Neural progenitor cell (in vitro differentiated cells): ENCODE data around the gene GALNT2. TPM values are rescaled to one million over a fixed set of nuclear protein-coding genes. Genes with fewer than 3 reads are reported as not detected.

ENCODE experiments used
- DNase-seq: peaks from one replicate; pipeline ENCODE4 v3.0.0-alpha.2; 2016; ENCODE audit warnings: low spot score
- H2AFZ ChIP-seq: fragments of 200-600 bp; sonication (generic); replicated peaks from 2 replicates; pipeline ENCODE4 v1.6.1; 2016; ENCODE audit warnings: antibody characterized with exemption
- H3F3A ChIP-seq: fragments of 200-600 bp; sonication (generic); 2 replicates; pipeline ENCODE4 v1.6.1; 2016; ENCODE audit warnings: antibody characterized with exemption, low read depth
- H3K27ac ChIP-seq: fragments of 200-600 bp; sonication (generic); 2 replicates; pipeline ENCODE4 v1.5.1; 2016; ENCODE audit warnings: mild to moderate bottlenecking
- H3K27me3 ChIP-seq: fragments of 200-600 bp; sonication (generic); 2 replicates; pipeline ENCODE4 v1.6.1; 2016; ENCODE audit warnings: mild to moderate bottlenecking, moderate library complexity
- H3K36me3 ChIP-seq: fragments of 200-600 bp; sonication (generic); 2 replicates; pipeline ENCODE4 v1.5.1; 2016
- H3K4me1 ChIP-seq: fragments of 200-600 bp; sonication (generic); 2 replicates; pipeline ENCODE4 v1.6.1; 2016; ENCODE audit warnings: mixed run types
- H3K4me2 ChIP-seq: fragments of 200-600 bp; sonication (generic); 2 replicates; pipeline ENCODE4 v1.6.1; 2016
- H3K4me3 ChIP-seq: fragments of 200-600 bp; sonication (generic); 2 replicates; pipeline ENCODE4 v1.5.1; 2016
- H3K79me2 ChIP-seq: fragments of 200-600 bp; sonication (generic); 2 replicates; pipeline ENCODE4 v1.6.1; 2016; ENCODE audit warnings: low read depth
- H3K9ac ChIP-seq: fragments of 200-600 bp; sonication (generic); 2 replicates; pipeline ENCODE4 v1.6.1; 2016
- H3K9me3 ChIP-seq: fragments of 200-600 bp; sonication (generic); 2 replicates; pipeline ENCODE4 v1.5.1; 2016; ENCODE audit warnings: low read depth
- H4K20me1 ChIP-seq: fragments of 200-600 bp; sonication (generic); 2 replicates; pipeline ENCODE4 v1.6.1; 2016; ENCODE audit warnings: low read depth
- H3K27ac Mint-ChIP-seq: 3 replicates; pipeline ENCODE4 v1.8.0; 2021; ENCODE audit warnings: mixed read lengths
- H3K27me3 Mint-ChIP-seq: 2 replicates; pipeline ENCODE4 v1.8.0; 2022; ENCODE audit warnings: low read depth, mild to moderate bottlenecking, inconsistent platforms, moderate library complexity, mixed read lengths; ENCODE audit not compliant: insufficient read depth
- H3K36me3 Mint-ChIP-seq: 3 replicates; pipeline ENCODE4 v1.8.0; 2021; ENCODE audit warnings: mixed read lengths
- H3K4me1 Mint-ChIP-seq: 3 replicates; pipeline ENCODE4 v1.8.0; 2021; ENCODE audit warnings: mixed read lengths
- H3K4me3 Mint-ChIP-seq: 3 replicates; pipeline ENCODE4 v1.8.0; 2021; ENCODE audit warnings: mild to moderate bottlenecking, moderate library complexity, mixed read lengths
- H3K9me3 Mint-ChIP-seq: 3 replicates; pipeline ENCODE4 v1.8.0; 2020; ENCODE audit warnings: mixed read lengths
- CTCF ChIP-seq: fragments of 200-600 bp; sonication (generic); IDR thresholded peaks from 2 replicates; pipeline ENCODE4 v1.5.1; 2017; ENCODE audit warnings: antibody characterized with exemption, mild to moderate bottlenecking
- EZH2 ChIP-seq: fragments of 200-600 bp; sonication (generic); IDR thresholded peaks from 2 replicates; pipeline ENCODE4 v1.6.1; 2017; ENCODE audit warnings: antibody characterized with exemption, mild to moderate bottlenecking, moderate library complexity
- EZH2phosphoT487 ChIP-seq: fragments of 200-600 bp; sonication (generic); IDR thresholded peaks from 2 replicates; pipeline ENCODE4 v1.6.1; 2017; ENCODE audit warnings: antibody characterized with exemption
- total RNA-seq: library from RNA; depleted of rRNA; stranded (reverse); fragments of >200 nt; gene quantifications from 2 replicates; pipeline ENCODE4 v1.2.3, GENCODE V29; 2015; ENCODE audit warnings: low replicate concordance

The GALNT2 gene
- total RNA-seq, 1 donor from 2014 or later = 37.6 TPM

GRCh38 chr1:230278376-230278775, 211.3 kb downstream of the GALNT2 start:
- H3K4me3 ChIP-seq = no peak overlapping the region
- no peaks in the 10 kb centered on the region for H3K9me3 ChIP-seq
- TF ChIP-seq CTCF (no peak), EZH2phosphoT487 (no peak), EZH2 (no peak)
- H3K27ac ChIP-seq = no peak overlapping the region
- no peaks in the 10 kb centered on the region for H3K79me2 ChIP-seq
- H3K27me3 ChIP-seq = no peaks in the 10 kb centered on the region
- Mint-ChIP-seq H3K27ac (peak overlapping the region; percentile 34), H3K27me3 (peaks cover 3% of the 10 kb centered on the region), H3K4me1 (peaks cover 21% of the 10 kb centered on the region), H3K9me3 (no peaks in the 10 kb centered on the region), H3K36me3 (peaks cover 16% of the 10 kb centered on the region), H3K4me3 (no peak overlapping the region)
- H3K9ac ChIP-seq = no peak overlapping the region
- H3K4me2 ChIP-seq = no peak overlapping the region
- H4K20me1 ChIP-seq = peaks cover 14% of the 10 kb centered on the region
- peaks cover 11% of the 10 kb centered on the region for H3K36me3 ChIP-seq
- H2AFZ ChIP-seq = no peak overlapping the region
- peaks cover 18% of the 10 kb centered on the region for H3K4me1 ChIP-seq
- DNase-seq = no peak
- H3F3A ChIP-seq = peaks cover 41% of the 10 kb centered on the region

GRCh38 chr1:230278871-230279582, 212.0 kb downstream of the GALNT2 start:
- Mint-ChIP-seq H3K36me3 (peaks cover 14% of the 10 kb centered on the region), H3K4me1 (peaks cover 21% of the 10 kb centered on the region), H3K9me3 (peaks cover 3% of the 10 kb centered on the region), H3K4me3 (no peak overlapping the region), H3K27me3 (peaks cover 3% of the 10 kb centered on the region), H3K27ac (no peak overlapping the region)
- no peak overlapping the region for H3K27ac ChIP-seq
- peaks cover 18% of the 10 kb centered on the region for H3K4me1 ChIP-seq
- no peak overlapping the region for H3K4me3 ChIP-seq
- H3K36me3 ChIP-seq = peaks cover 11% of the 10 kb centered on the region
- no peak overlapping the region for H3K4me2 ChIP-seq
- no peaks in the 10 kb centered on the region for H3K9me3 ChIP-seq
- H4K20me1 ChIP-seq = peaks cover 14% of the 10 kb centered on the region
- no peaks in the 10 kb centered on the region for H3K79me2 ChIP-seq
- H2AFZ ChIP-seq = no peak overlapping the region
- TF ChIP-seq CTCF = no peak
- no peak for TF ChIP-seq EZH2
- no peak for TF ChIP-seq EZH2phosphoT487
- DNase-seq = no peak
- H3K27me3 ChIP-seq = no peaks in the 10 kb centered on the region
- H3F3A ChIP-seq = peaks cover 41% of the 10 kb centered on the region
- no peak overlapping the region for H3K9ac ChIP-seq

- Histone ChIP-seq H4K20me1 (peaks cover 14% of the 10 kb centered on the region), H3F3A (peaks cover 38% of the 10 kb centered on the region), H3K27me3 (no peaks in the 10 kb centered on the region), H3K4me2 (no peak overlapping the region), H3K79me2 (no peaks in the 10 kb centered on the region), H3K9me3 (no peaks in the 10 kb centered on the region), H3K27ac (no peak overlapping the region), H2AFZ (no peak overlapping the region), H3K9ac (no peak overlapping the region), H3K36me3 (peaks cover 11% of the 10 kb centered on the region), H3K4me1 (peaks cover 18% of the 10 kb centered on the region), H3K4me3 (no peak overlapping the region)
- Mint-ChIP-seq H3K4me1 (peaks cover 21% of the 10 kb centered on the region), H3K27me3 (peaks cover 3% of the 10 kb centered on the region), H3K27ac (no peak overlapping the region), H3K9me3 (peaks cover 3% of the 10 kb centered on the region), H3K4me3 (no peak overlapping the region), H3K36me3 (peaks cover 15% of the 10 kb centered on the region)
- TF ChIP-seq CTCF (no peak), EZH2 (no peak), EZH2phosphoT487 (no peak)
- DNase-seq = no peak
These were observed 212.5 kb downstream of the GALNT2 start for GRCh38 chr1:230279583-230279945.
